Putamen (tissue), 1 donor: ENCODE results near the gene ITPKC.
"Not testable (repeated sequence)": the region's sequence is repeated elsewhere in the genome, so short reads cannot be mapped to it uniquely, and the experiment has no call there.

Experiments used
- DNase-seq: peaks from one replicate; pipeline ENCODE4 v3.0.0-alpha.2; 2016; ENCODE audit warnings: low spot score

Gene ITPKC

GRCh38 chr19:40717325-40717879 is 490 bp downstream of the ITPKC start:
- DNase-seq: no peak

- peak; percentile 16 for DNase-seq
These were observed 1.2 kb downstream of the ITPKC start for GRCh38 chr19:40717880-40718773.

- DNase-seq: no peak
These were observed 2.0 kb downstream of the ITPKC start for GRCh38 chr19:40718774-40719391.

DNA sequence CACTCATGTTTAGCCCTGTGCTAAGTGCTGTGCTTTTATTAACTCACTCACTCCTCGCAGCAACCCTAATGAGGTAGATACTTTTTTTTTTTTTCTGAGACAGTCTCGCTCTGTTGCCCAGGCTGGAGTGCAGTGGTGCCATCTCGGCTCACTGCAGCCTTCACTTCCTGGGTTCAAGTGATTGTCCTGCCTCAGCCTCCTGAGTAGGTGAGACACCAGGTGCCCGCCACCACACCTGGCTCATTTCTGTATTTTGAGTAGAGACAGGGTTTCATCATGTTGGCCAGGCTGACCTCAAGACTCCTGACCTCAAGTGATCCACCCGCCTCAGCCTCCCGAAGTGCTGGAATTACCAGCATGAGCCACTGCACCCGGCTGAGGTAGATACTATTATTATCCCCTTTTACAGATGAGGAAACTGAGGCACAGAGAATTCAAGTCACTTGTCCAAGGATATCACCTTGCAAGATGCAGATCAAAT is 2.5 kb downstream of the ITPKC start:
- no peak for DNase-seq

- no peak for DNase-seq
These were observed 4.2 kb downstream of the ITPKC start for GRCh38 chr19:40721140-40721486.

- no peak for DNase-seq
These were observed 5.2 kb downstream of the ITPKC start for GRCh38 chr19:40721936-40722661.

- no peak for DNase-seq
These were observed 6.8 kb downstream of the ITPKC start for GRCh38 chr19:40723661-40724254.

GRCh38 chr19:40724315-40724714 is 7.4 kb downstream of the ITPKC start:
- no peak for DNase-seq

DNA sequence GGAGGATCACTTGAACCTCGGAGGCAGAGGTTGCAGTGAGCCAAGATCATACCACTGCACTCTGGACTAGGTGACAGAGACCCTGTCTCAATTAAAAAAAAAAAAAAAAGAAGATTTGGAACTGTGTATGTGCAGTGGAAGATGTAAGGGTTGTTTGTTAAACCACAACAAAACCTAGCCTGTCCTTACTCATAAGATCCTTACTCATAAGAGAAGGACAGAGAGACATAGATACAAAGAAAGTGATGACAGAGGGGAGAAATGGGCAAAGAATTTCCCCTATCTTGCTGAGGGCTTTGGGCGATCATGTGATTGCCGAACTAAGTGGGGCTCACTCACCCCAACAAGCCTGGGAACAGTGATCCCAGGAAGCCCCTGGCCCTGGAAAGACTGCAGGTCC is 7.9 kb downstream of the ITPKC start:
- DNase-seq: no peak

DNA sequence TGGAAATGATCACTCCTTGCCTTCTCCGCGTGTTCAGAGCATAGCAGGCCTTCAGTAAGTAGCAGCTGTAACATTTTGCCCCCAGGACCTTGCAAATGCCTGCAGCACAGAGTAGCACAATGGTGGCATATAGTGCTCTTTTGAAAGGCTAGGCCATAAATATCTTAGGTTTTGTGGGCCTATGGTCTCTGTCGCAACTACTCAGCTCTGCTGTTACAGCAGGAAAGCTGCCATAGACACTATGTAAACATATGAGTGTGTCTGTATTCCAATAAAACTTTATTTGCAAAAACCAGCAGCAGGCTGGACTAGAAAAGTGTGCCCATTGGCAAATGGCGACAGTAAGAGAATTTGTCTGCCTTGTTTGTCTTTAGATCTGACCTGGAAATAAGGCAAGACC is 9.4 kb downstream of the ITPKC start:
- DNase-seq: no peak

DNA sequence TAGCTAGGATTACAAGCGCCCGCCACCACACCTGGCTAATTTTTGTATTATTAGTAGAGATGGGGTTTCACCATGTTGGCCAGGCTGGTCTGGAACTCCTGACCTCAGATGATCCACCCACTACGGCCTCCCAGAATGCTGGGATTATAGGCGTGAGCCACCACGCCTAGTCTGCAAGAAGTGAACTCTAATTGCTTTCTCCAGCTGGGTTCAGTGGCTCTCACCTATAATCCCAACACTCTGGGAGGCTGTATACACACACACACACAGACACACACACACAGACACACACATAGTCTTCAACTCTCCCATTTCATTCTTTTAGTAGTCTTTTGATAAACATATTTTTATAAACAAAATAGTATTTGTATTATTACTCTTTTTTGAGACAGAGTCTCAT is 13.2 kb downstream of the ITPKC start:
- not testable (repeated sequence) for DNase-seq

DNA sequence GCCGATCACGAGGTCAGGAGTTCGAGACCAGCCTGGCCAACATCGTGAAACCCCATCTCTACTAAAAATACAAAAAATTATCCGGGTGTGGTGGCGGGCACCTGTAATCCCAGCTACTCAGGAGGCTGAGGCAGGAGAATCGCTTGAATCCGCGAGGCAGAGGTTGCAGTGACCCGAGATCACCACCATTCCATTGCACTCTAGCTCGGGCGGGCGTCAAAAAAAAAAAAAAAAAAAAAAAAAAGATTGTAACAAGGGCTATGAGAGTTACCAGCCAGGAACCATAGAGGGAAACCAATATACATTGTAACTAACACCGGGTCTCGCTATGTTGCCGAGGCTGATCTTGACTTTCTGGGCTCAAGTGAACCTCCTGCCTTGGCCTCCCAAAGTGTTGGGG is 15.4 kb downstream of the ITPKC start:
- not testable (repeated sequence) for DNase-seq

GRCh38 chr19:40733149-40733548 is 16.2 kb downstream of the ITPKC start:
- no peak for DNase-seq

GRCh38 chr19:40735013-40735771 is 18.3 kb downstream of the ITPKC start:
- no peak for DNase-seq

- no peak for DNase-seq
These were observed 19.7 kb downstream of the ITPKC start for GRCh38 chr19:40736661-40737060.

- DNase-seq: no peak
These were observed 20.3 kb downstream of the ITPKC start for GRCh38 chr19:40737102-40737644.

- DNase-seq: no peak
These were observed 22.3 kb downstream of the ITPKC start for GRCh38 chr19:40739030-40739839.

DNA sequence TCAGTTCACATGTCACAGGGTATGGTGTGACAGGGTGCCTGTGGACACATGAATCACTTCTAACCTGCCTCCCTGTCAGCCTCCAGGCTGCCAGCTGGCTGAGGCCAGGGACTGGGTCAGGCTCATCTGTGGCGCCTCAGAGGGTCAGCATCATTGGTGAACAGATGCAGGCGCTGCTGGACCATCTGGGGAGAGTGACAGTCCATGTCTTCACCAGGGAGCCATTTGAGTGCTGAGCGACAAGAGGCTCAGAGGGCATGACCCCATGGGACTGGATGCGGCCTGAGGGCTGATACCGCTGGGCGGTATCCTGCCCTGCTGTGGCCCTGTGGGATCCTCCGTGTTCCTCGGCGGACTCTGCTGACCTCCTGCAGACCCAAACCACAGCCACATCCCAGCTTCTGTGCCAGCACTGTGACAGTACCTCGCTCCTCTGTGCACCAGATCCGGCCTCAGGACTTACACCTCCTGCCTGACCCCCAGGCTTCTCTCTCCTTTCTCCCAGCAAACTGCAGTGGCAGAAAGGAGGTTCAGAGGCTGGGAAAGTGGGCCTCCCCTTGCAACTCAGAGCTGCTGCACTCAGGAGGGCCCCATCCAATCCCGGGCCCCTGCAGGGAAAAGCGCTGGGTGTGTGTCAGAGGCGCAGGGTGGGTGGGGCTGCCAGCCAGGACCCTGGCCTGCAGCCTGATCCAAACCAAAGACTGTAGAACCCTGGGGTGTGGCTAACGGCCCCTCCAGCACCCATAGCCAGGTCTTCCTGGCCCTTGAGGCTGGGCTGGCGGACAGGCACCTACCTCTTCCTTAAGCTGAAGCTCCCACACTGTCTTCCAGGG is 23.2 kb downstream of the ITPKC start:
- no peak for DNase-seq

DNA sequence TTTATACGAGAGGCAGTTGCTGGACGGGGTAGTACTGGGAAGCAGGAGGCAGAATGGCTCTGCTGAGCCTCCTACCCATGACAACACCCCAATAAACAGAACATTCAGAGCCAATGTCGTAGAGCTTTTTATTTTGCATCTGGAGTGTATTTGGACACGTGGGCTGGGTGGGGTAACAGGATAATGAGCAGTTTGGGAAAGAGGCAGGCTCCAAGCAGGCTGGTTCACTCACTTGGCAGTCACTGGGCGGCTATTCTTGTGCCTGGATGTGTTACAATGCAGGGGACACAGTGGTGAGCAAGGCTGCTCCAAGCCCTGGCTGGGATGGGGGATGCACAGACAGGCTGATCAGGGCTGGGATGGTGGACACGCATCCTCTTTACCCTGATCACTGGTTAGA is 23.8 kb downstream of the ITPKC start:
- DNase-seq: no peak
